Measurements from ENCODE around the gene SASS6. TPM values are rescaled to one million over a fixed set of nuclear protein-coding genes. Genes with fewer than 3 reads are reported as not detected.

SASS6 gene
- total and polyA plus RNA-seq, 9 of the 15 experiments (the other 6 are each of a cell fraction or from before 2014, with no cell fraction given): 11.6 to 34.1 (median 18.0) TPM

GRCh38 chr1:100037927-100038659, 94.6 kb downstream of the SASS6 start (continued):
- TF ChIP-seq ZBTB34 (CRISPR knock-in tag; IDR thresholded peaks at IDR 0.05) (no peak), SMAD3 (CRISPR knock-in tag; conservative IDR thresholded peaks at IDR 0.05) (no peak), PHB2 (IDR thresholded peaks at IDR 0.05; ENCODE audit: low read depth) (no peak), HMG20B (CRISPR knock-in tag; IDR thresholded peaks at IDR 0.05) (no peak), ZNF609 (CRISPR knock-in tag; IDR thresholded peaks at IDR 0.05; ENCODE audit: borderline replicate concordance) (no peak), CHCHD3 (CRISPR knock-in tag; IDR thresholded peaks at IDR 0.05) (no peak), ZNF589 (CRISPR knock-in tag; IDR thresholded peaks at IDR 0.05; ENCODE audit: low read depth) (no peak), ERF (CRISPR knock-in tag; IDR thresholded peaks at IDR 0.05) (no peak; the same call in 1 of the 2 replicates), DIDO1 (tag; IDR thresholded peaks at IDR 0.05; ENCODE audit: low read depth) (no peak), TEAD2 (tag; IDR thresholded peaks at IDR 0.05) (no peak), ZC3H4 (CRISPR knock-in tag; IDR thresholded peaks at IDR 0.05; ENCODE audit: borderline replicate concordance) (no peak), HIVEP1 (CRISPR knock-in tag; IDR thresholded peaks at IDR 0.05) (no peak), ATF7 (IDR thresholded peaks at IDR 0.05) (no peak; the same call in none of the 2 replicates), JUNB (CRISPR knock-in tag; conservative IDR thresholded peaks at IDR 0.05) (no peak), RNF2 (IDR thresholded peaks at IDR 0.05) (no peak), ZNF77 (CRISPR knock-in tag; IDR thresholded peaks at IDR 0.05) (no peak), NRF1 (conservative IDR thresholded peaks at IDR 0.05 in 1 of 2, IDR thresholded peaks at IDR 0.05 in 1 of 2) (peak; percentile 36 to 42; a peak in 2 of 4 replicates), CSDE1 (IDR thresholded peaks at IDR 0.05) (peak in 1 of 2 experiments; percentile 73; a peak in 2 of 4 replicates), ZNF561 (CRISPR knock-in tag; conservative IDR thresholded peaks at IDR 0.05) (no peak), MLLT1 (IDR thresholded peaks at IDR 0.05) (peak in 1 of 2 experiments; percentile 68; a peak in 3 of 4 replicates), ZNF778 (CRISPR knock-in tag; IDR thresholded peaks at IDR 0.05) (no peak), MXI1 (IDR thresholded peaks at IDR 0.05; ENCODE audit: low read depth, low read length) (0 out of 2 replicates have a peak, but pooled peaks have one; percentile 55)

All from K562 (cell line).